Activated CD4-positive, alpha-beta memory T cell treated with anti-CD3 and anti-CD28 coated beads, Interleukin-2, amount 10 ng/mL, durations not matched to agents 7 days and 5 days (primary cell): ENCODE data around the gene TMEM164. TPM values are rescaled to one million over a fixed set of nuclear protein-coding genes. Genes with fewer than 3 reads are reported as not detected.

Experiments
- CTCF ChIA-PET: fragments of 350-600 bp; sonication (Branson Sonifier 250); formaldehyde crosslinking; loops from one replicate; lab custom pipeline; 2021; ENCODE audit warnings: antibody characterized with exemption, inconsistent platforms; lab: Charles Lee
- POLR2A ChIA-PET: fragments of 350-600 bp; sonication (Branson Sonifier 250); formaldehyde crosslinking; loops from one replicate; lab custom pipeline; 2021; ENCODE audit warnings: antibody characterized with exemption; lab: Charles Lee
- DNase-seq: peaks from one replicate; pipeline ENCODE4 v3.0.0-alpha.2; 2020
- H3K27ac Mint-ChIP-seq: one replicate; pipeline ENCODE4 v1.8.0; 2021; ENCODE audit warnings: mild to moderate bottlenecking, mixed read lengths
- H3K27me3 Mint-ChIP-seq: one replicate; pipeline ENCODE4 v1.8.0; 2021; ENCODE audit warnings: mixed read lengths
- H3K36me3 Mint-ChIP-seq: one replicate; pipeline ENCODE4 v1.8.0; 2021; ENCODE audit warnings: low read depth, mixed read lengths
- H3K4me1 Mint-ChIP-seq: one replicate; pipeline ENCODE4 v1.8.0; 2021; ENCODE audit warnings: mixed read lengths
- H3K4me3 Mint-ChIP-seq: one replicate; pipeline ENCODE4 v1.8.0; 2021; ENCODE audit warnings: mild to moderate bottlenecking, mixed read lengths
- H3K9me3 Mint-ChIP-seq: one replicate; pipeline ENCODE4 v1.8.0; 2021; ENCODE audit warnings: mixed read lengths
- total RNA-seq, 2 experiments: library from RNA; stranded (reverse); gene quantifications; one replicate each; pipeline ENCODE4 v1.2.3, GENCODE V29; 2021

The TMEM164 gene
- total RNA-seq, 2 experiments from 2014 or later = 18.7 to 24.1 TPM

DNA sequence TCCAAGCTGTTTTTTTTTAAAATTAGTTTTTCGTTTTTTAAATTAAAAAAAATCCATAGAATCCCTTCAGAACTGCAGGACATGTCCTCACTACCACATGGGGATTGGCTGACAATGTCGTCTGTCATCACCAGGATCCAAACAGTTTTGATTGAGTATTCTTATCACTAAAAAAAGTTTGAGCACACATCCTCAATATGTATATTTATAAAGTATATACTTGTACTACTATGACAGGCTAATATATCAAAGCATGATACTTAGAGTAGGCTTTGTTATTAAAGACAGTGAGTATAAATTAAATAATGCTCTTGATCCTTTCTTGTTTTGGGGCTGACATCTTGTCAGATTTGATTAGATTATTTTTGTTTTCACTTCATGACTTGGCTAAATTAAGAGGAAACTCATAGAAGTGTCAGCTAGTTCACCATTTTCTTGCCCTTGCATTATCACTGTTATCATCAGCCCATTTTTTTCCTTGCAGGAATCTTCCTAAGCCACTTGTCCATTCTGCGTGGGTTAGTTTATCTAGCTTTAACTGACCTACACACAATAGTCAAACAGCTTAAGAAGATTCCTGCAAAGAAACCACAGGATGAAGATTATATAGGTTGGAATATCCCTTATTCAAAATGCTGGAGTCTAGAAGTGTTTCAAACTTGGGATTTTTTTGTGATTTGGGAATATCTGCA is 222.2 kb downstream of the TMEM164 start:
- H3K4me3 Mint-ChIP-seq = no peak overlapping the region

GRCh38 chrX:110226931-110227330 is 224.0 kb downstream of the TMEM164 start:
- DNase-seq = no peak
- H3K4me3 Mint-ChIP-seq = no peak overlapping the region
- ChIA-PET POLR2A (no interaction called here), CTCF (no interaction called here)
- H3K36me3 Mint-ChIP-seq = peaks cover 18% of the 10 kb centered on the region
- no peaks in the 10 kb centered on the region for H3K27me3 Mint-ChIP-seq
- H3K4me1 Mint-ChIP-seq = peaks cover 28% of the 10 kb centered on the region
- no peak overlapping the region for H3K27ac Mint-ChIP-seq
- no peaks in the 10 kb centered on the region for H3K9me3 Mint-ChIP-seq

More for the DNA sequence above, 222.2 kb downstream of the TMEM164 start:
- H3K4me1 Mint-ChIP-seq = peaks cover 15% of the 10 kb centered on the region
- no peaks in the 10 kb centered on the region for H3K27me3 Mint-ChIP-seq
- ChIA-PET CTCF (no interaction called here), POLR2A (no interaction called here)
- DNase-seq = no peak
- H3K27ac Mint-ChIP-seq = no peak overlapping the region
- peaks cover 7% of the 10 kb centered on the region for H3K36me3 Mint-ChIP-seq
- no peaks in the 10 kb centered on the region for H3K9me3 Mint-ChIP-seq
